ENCODE results near the gene HOMER3. TPM values are rescaled to one million over a fixed set of nuclear protein-coding genes. Genes with fewer than 3 reads are reported as not detected.

HOMER3 gene
- total RNA-seq, 4 donors from 2014 or later: 22.7 to 48.5 (median 33.2) TPM

GRCh38 chr19:18896421-18896841 lies 44.6 kb downstream of the HOMER3 start:
- no peak for TF ChIP-seq EP300 (IDR thresholded peaks at IDR 0.05)
- no peak for TF ChIP-seq POLR2A (IDR thresholded peaks at IDR 0.05)
- no peak for TF ChIP-seq POLR2AphosphoS5 (IDR thresholded peaks at IDR 0.05)
- TF ChIP-seq CTCF (IDR thresholded peaks at IDR 0.05): no peak
- peaks cover 0 to 32% of the 10 kb centered on the region in 2 donors for H3K36me3 ChIP-seq
- no peak for ATAC-seq
- peaks cover 50% of the 10 kb centered on the region for H3K27me3 ChIP-seq
- WGBS, 2 donors (ENCODE audit: low coverage in 1 of 2): 13% methylated on average over 3 of the region's 33 CpGs; no CpG with 5 or more reads in 1 of the 2 donors
- peaks cover 0 to 30% (median 14%) of the 10 kb centered on the region in 3 donors for H3K4me1 ChIP-seq
- no peaks in the 10 kb centered on the region for H3K9me3 ChIP-seq
- no peak overlapping the region for H3K27ac ChIP-seq
- peak overlapping the region in 1 of 2 donors; percentile 52 for H3K4me3 ChIP-seq

GRCh38 chr19:18895824-18896341 lies 45.1 kb downstream of the HOMER3 start, which contains the start of gene CERS1:
CERS1 (minus strand) TSS chr19:18896158; CDS start chr19:18896072, 86 bp downstream.
- no peak for ATAC-seq
- peaks cover 0 to 30% (median 14%) of the 10 kb centered on the region in 3 donors for H3K4me1 ChIP-seq
- H3K36me3 ChIP-seq: peaks cover 0 to 27% of the 10 kb centered on the region in 2 donors
- no peak for TF ChIP-seq CTCF (IDR thresholded peaks at IDR 0.05)
- TF ChIP-seq POLR2AphosphoS5 (IDR thresholded peaks at IDR 0.05): no peak
- no peak for TF ChIP-seq EP300 (IDR thresholded peaks at IDR 0.05)
- no peak for TF ChIP-seq POLR2A (IDR thresholded peaks at IDR 0.05)
- 0% methylated on average over 1 of the region's 89 CpGs; no CpG with 5 or more reads in 1 of the 2 donors for WGBS, 2 donors (ENCODE audit: low coverage in 1 of 2)
- peak within 1 kb of the TSS; percentile 4 to 52 for H3K4me3 ChIP-seq
- H3K27me3 ChIP-seq: peaks cover 50% of the 10 kb centered on the region
- H3K9me3 ChIP-seq: no peaks in the 10 kb centered on the region
- H3K27ac ChIP-seq: peak within 1 kb of the TSS in 3 of 4 donors; percentile 2 to 55 (median 50)

- H3K4me1 ChIP-seq: peaks cover 0 to 30% (median 14%) of the 10 kb centered on the region in 3 donors
- H3K36me3 ChIP-seq: peaks cover 0 to 20% of the 10 kb centered on the region in 2 donors
- TF ChIP-seq EP300 (IDR thresholded peaks at IDR 0.05) (no peak), CTCF (IDR thresholded peaks at IDR 0.05) (peak in 3 of 4 experiments; percentile 13 to 37 (median 14))
- no peaks in the 10 kb centered on the region for H3K9me3 ChIP-seq
- WGBS, 2 donors (ENCODE audit: low coverage in 1 of 2): no CpG with 5 or more reads among the region's 72 CpGs
- peaks cover 50% of the 10 kb centered on the region for H3K27me3 ChIP-seq
- ATAC-seq: peak; percentile 26
- peak overlapping the region; percentile 4 to 52 for H3K4me3 ChIP-seq
- H3K27ac ChIP-seq: peak overlapping the region in 3 of 4 donors; percentile 2 to 55 (median 50)
Measured at GRCh38 chr19:18895038-18895823, 45.8 kb downstream of the HOMER3 start.

DNA sequence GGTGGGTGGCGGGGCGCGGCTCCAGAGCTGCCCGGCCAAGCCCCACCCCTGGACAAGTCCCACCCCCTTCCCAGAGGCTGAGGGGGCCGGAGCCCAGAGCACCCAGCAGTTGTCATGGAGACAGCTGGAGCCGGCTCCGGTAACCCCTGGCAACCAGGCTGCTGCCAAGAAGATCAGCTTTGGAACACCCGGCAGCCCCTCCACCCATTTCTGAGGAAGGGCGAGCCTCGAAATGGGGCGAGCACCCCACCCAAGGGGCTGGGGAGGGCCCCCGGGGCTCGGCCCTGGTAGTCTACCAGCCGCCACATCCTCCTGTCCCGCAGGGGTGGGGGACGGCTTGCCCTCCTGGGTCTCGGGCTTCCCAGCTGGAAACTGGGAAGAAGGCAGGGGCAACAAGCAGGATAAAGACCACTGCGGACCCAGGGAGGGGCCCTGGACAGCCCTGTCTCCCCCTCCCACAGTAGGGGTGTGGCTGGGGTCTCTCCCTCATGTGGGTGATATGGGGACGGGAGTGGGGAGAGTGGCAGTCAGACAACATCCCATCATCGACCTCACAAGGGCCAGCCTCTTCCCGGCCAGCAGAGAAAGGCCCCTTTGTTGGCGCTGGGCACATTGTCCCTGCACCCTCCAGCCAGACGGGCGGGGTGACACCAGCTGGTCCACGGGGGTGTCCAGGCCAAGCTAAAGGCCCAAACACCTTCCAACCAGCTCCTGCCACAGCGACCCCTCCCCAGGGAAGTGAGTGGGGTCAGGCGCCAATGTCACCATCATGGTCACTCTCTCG lies 46.6 kb downstream of the HOMER3 start:
- peak overlapping the region in 1 of 2 donors; percentile 52 for H3K4me3 ChIP-seq
- peaks cover 0 to 12% of the 10 kb centered on the region in 2 donors for H3K36me3 ChIP-seq
- no peaks in the 10 kb centered on the region for H3K9me3 ChIP-seq
- H3K4me1 ChIP-seq: peaks cover 0 to 30% (median 14%) of the 10 kb centered on the region in 3 donors
- TF ChIP-seq CTCF (IDR thresholded peaks at IDR 0.05): no peak
- TF ChIP-seq POLR2A (IDR thresholded peaks at IDR 0.05): no peak
- no peak for TF ChIP-seq POLR2AphosphoS5 (IDR thresholded peaks at IDR 0.05)
- TF ChIP-seq EP300 (IDR thresholded peaks at IDR 0.05): no peak
- peak overlapping the region in 3 of 4 donors; percentile 37 to 55 (median 50) for H3K27ac ChIP-seq
- peaks cover 50% of the 10 kb centered on the region for H3K27me3 ChIP-seq
- no peak for ATAC-seq
- 10% methylated on average over 2 of the region's 28 CpGs; no CpG with 5 or more reads in 1 of the 2 donors for WGBS, 2 donors (ENCODE audit: low coverage in 1 of 2)
